ENCODE data around the gene SLC43A2. TPM values are rescaled to one million over a fixed set of nuclear protein-coding genes. Genes with fewer than 3 reads are reported as not detected.

Gene SLC43A2
- total RNA-seq, 2 donors from 2014 or later, result 3.6 to 9.8 TPM

DNA sequence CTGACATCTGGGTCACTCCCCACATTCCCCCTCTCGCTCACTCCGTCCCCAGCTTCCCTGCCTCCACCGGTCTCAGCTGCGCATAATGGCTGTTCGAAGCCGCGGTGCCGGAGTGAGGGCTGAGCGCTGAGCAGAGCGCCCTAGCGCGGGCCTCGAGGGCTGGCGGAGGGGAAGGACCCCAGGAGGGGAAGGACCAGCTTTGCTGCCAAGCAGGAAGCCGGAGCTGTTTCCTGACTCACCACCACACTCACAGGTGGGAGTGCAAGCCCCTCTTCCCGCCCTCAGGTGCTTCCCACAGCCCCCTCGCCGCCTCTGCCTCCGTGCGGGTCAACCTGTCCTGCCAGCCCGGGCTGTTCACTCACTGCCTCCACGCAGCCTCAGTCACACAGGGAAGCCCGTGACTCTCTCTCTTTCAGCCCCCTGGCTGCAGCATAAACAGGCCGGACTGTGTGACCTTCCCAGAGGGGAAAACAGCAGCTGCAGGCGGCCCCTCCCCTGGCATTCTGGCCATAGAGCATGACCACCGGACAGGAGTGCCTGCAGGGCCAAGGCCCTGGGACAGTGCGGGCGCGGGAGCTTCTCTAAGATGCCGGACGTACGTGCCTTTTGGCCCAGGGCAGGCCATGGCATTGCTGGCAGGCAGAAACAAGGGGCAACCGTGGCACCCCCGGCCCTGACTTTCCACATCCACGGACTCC, 23.7 kb downstream of the SLC43A2 start:
- no peak for DNase-seq (ENCODE audit: low spot score)
- TF ChIP-seq, protein P1, sequence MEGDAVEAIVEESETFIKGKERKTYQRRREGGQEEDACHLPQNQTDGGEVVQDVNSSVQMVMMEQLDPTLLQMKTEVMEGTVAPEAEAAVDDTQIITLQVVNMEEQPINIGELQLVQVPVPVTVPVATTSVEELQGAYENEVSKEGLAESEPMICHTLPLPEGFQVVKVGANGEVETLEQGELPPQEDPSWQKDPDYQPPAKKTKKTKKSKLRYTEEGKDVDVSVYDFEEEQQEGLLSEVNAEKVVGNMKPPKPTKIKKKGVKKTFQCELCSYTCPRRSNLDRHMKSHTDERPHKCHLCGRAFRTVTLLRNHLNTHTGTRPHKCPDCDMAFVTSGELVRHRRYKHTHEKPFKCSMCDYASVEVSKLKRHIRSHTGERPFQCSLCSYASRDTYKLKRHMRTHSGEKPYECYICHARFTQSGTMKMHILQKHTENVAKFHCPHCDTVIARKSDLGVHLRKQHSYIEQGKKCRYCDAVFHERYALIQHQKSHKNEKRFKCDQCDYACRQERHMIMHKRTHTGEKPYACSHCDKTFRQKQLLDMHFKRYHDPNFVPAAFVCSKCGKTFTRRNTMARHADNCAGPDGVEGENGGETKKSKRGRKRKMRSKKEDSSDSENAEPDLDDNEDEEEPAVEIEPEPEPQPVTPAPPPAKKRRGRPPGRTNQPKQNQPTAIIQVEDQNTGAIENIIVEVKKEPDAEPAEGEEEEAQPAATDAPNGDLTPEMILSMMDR (IDR thresholded peaks at IDR 0.05), result no peak
- Histone ChIP-seq H3K4me3 (no peak overlapping the region), H3K9me3 (no peaks in the 10 kb centered on the region), H3K36me3 (no peaks in the 10 kb centered on the region), H3K27me3 (no peaks in the 10 kb centered on the region), H3K27ac (no peak overlapping the region), H3K4me1 (no peaks in the 10 kb centered on the region)

DNA sequence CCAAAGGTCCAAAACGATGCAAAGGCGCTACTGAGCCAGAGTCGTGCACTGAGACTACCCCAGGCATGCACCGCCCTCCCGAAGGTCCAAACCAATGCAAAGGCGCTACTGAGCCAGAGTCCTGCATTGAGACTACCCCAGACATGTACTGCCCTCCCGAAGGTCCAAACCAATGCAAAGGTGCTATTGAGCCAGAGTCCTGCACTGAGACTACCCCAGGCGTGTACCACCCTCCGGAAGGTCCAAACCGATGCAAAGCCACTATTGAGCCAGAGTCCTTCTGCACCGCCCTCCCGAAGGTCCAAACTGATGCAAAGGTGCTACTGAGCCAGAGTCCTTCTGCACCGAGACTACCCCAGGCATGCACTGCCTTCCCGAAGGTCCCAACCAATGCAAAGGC, 27.1 kb downstream of the SLC43A2 start:
- H3K9me3 ChIP-seq, result no peaks in the 10 kb centered on the region
- no peak for DNase-seq (ENCODE audit: low spot score)
- H3K4me1 ChIP-seq, result no peaks in the 10 kb centered on the region
- H3K27ac ChIP-seq, result no peak overlapping the region
- H3K4me3 ChIP-seq, result no peak overlapping the region
- no peaks in the 10 kb centered on the region for H3K27me3 ChIP-seq
- no peaks in the 10 kb centered on the region for H3K36me3 ChIP-seq
- TF ChIP-seq, protein P1 (IDR thresholded peaks at IDR 0.05), result no peak

DNA sequence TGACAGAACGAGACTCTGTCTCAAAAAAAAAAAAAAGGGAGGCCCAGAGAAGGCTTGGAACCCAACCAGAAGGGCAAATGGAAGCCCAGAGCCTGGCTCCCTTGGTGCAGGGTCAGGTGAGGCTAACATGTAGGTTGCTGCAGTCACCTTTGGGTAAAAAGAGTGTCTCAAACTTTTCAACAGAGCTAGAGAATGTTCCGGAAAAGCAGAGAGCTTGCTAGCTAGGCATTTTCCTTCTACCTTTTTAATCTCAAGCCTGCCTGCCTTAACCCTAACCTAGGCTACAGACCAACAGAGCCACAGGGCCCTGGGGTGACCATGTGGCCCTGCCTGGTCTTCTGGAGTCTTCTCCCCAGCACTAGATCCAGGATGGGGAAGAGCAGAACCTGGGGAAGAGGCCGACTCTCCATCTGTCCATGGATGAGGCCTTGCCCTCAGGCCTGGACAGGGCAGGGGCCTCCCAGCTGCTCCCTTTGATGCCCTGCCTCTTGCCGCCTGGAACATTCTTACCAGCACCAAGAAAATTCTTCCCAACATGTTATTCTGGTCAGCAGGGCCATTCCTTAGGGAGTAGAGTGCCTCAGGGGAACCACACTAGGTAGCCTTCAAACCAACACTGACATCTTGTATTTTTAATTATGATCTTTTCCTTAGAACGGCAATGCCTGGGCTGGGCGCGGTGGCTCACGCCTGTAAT, 30.1 kb downstream of the SLC43A2 start:
- Histone ChIP-seq H3K27me3 (no peaks in the 10 kb centered on the region), H3K9me3 (no peaks in the 10 kb centered on the region), H3K27ac (no peak overlapping the region), H3K4me1 (no peaks in the 10 kb centered on the region), H3K36me3 (no peaks in the 10 kb centered on the region), H3K4me3 (no peak overlapping the region)
- no peak for DNase-seq (ENCODE audit: low spot score)
- TF ChIP-seq, protein P1 (IDR thresholded peaks at IDR 0.05), result no peak

DNA sequence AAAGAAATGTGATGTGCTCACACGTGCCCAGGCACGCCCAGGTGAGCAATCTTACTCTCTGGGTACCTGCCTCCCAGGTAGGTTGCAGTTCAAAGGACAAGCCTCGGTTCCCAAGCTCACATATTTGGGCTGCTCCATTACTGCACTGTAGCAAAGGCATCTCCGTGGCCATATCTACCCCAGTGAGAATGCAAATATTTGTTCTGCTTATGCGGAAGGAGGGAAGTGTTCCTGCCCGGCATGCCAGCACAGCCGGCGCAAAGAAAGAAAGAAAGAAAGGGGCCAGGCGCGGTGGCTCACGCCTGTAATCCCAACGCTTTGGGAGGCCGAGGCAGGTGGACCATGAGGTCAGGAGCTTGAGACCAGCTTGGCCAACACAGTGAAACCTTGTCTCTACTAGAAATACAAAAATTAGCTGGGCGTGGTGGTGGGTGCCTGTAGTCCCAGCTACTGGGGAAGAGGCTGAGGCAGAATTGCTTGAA, 30.7 kb downstream of the SLC43A2 start:
- Histone ChIP-seq H3K27me3 (no peaks in the 10 kb centered on the region), H3K36me3 (no peaks in the 10 kb centered on the region), H3K4me1 (no peaks in the 10 kb centered on the region), H3K27ac (no peak overlapping the region), H3K9me3 (no peaks in the 10 kb centered on the region), H3K4me3 (no peak overlapping the region)
- TF ChIP-seq, protein P1 (IDR thresholded peaks at IDR 0.05), result no peak
- DNase-seq (ENCODE audit: low spot score), result no peak

DNA sequence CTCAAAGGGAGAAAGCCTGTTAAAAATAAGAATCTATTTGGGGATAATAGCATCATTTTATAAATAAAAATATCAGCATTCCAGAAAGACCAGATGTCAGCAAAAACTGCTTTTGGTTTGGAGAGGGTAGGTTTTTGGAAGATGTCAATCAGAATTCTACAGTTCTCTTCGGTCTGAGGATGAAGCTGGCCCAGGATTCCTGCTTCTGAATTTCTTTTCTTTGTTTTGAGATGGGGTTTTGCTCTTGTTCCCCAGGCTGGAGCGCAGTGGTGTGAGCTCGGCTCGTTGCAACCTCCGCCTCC, 35.1 kb downstream of the SLC43A2 start:
- TF ChIP-seq, protein P1 (IDR thresholded peaks at IDR 0.05), result no peak
- DNase-seq (ENCODE audit: low spot score), result no peak
- Histone ChIP-seq H3K9me3 (no peaks in the 10 kb centered on the region), H3K36me3 (no peaks in the 10 kb centered on the region), H3K4me3 (no peak overlapping the region), H3K4me1 (peaks cover 0 to 21% of the 10 kb centered on the region in 2 donors), H3K27me3 (no peaks in the 10 kb centered on the region), H3K27ac (no peak overlapping the region)

Data from right atrium auricular region (tissue), 2 donors.